B cell (primary cell): ENCODE data around the gene ANKRD44. TPM values are rescaled to one million over a fixed set of nuclear protein-coding genes. Genes with fewer than 3 reads are reported as not detected.

Source experiments
- ATAC-seq: fragments of 200-7000 bp; cut with Tn5 transposase; one replicate; pipeline ENCODE4 v1.10.0; 2021; ENCODE audit warnings: low read depth, mild to moderate bottlenecking, moderate number of reproducible peaks, moderate library complexity
- CTCF ChIA-PET: fragments of 350-600 bp; sonication (Branson Sonifier 250); formaldehyde crosslinking; loops from one replicate; lab custom pipeline; 2021; ENCODE audit warnings: antibody characterized with exemption, inconsistent platforms; lab: Charles Lee
- POLR2A ChIA-PET: fragments of 350-600 bp; sonication (Branson Sonifier 250); formaldehyde crosslinking; loops from one replicate; lab custom pipeline; 2021; ENCODE audit warnings: antibody characterized with exemption; lab: Charles Lee
- DNase-seq: peaks from one replicate; pipeline ENCODE4 v3.0.0; 2013
- H2AFZ ChIP-seq: 2 replicates; pipeline ENCODE4 v1.6.1; 2012; ENCODE audit warnings: mild to moderate bottlenecking, low read depth, low read length; ENCODE audit not compliant: insufficient read depth, poor library complexity, severe bottlenecking
- H3K27ac ChIP-seq, 2 donors: 1 replicate in 1 of 2; 2 replicates in 1 of 2; pipeline ENCODE4 v1.5.1; 2012 to 2013; ENCODE audit warnings: low read length in 2 of 2, mild to moderate bottlenecking in 2 of 2, moderate library complexity in 1 of 2
- H3K27me3 ChIP-seq, 4 experiments: fragments of 200-600 bp in 1 of 4; sonication (generic) in 1 of 4; replicated peaks in 1 of 4; 1 replicate in 2 of 4; 2 replicates in 2 of 4; pipeline versions ENCODE4 v1.6.1 to v1.7.0; 2013 to 2016; ENCODE audit warnings: low read length in 3 of 4, mild to moderate bottlenecking in 2 of 4, mixed read lengths in 1 of 4, moderate library complexity in 1 of 4; ENCODE audit not compliant: insufficient read depth in 4 of 4, control insufficient read depth in 3 of 4; ENCODE audit errors: control extremely low read depth in 1 of 4
- H3K36me3 ChIP-seq, 2 experiments: replicated peaks in 1 of 2; 1 replicate in 1 of 2; 2 replicates in 1 of 2; pipeline versions ENCODE4 v1.6.1 to v1.7.1; 2013; ENCODE audit warnings: low read length in 1 of 2; ENCODE audit not compliant: insufficient read depth in 2 of 2, control insufficient read depth in 1 of 2; ENCODE audit errors: control extremely low read depth in 1 of 2, extremely low read depth in 1 of 2
- H3K4me1 ChIP-seq, 2 donors: fragments of 200-600 bp in 1 of 2; sonication (generic) in 1 of 2; 1 replicate in 1 of 2; 2 replicates in 1 of 2; pipeline versions ENCODE4 v1.5.1 to v1.6.1; 2013 to 2017; ENCODE audit warnings: low read length in 2 of 2; ENCODE audit not compliant: control insufficient read depth in 2 of 2, insufficient read depth in 2 of 2
- H3K4me2 ChIP-seq: replicated peaks from 2 replicates; pipeline ENCODE3; 2012; ENCODE audit warnings: mild to moderate bottlenecking, low read depth, low read length; ENCODE audit not compliant: poor library complexity, severe bottlenecking
- H3K4me3 ChIP-seq, 5 experiments: fragments of 200-600 bp in 1 of 5; sonication (generic) in 1 of 5; 1 replicate in 3 of 5; 2 replicates in 2 of 5; pipeline versions ENCODE4 v1.5.1 to v1.7.0; 2011 to 2016; ENCODE audit warnings: low read length in 4 of 5, mild to moderate bottlenecking in 4 of 5, low read depth in 2 of 5, control low read depth in 1 of 5, moderate library complexity in 1 of 5; ENCODE audit not compliant: insufficient read depth in 1 of 5; ENCODE audit errors: control extremely low read depth in 1 of 5, extremely low read depth in 1 of 5
- H3K79me2 ChIP-seq: fragments of 200-600 bp; sonication (generic); one replicate; pipeline ENCODE4 v1.6.0; 2016; ENCODE audit warnings: low read length; ENCODE audit not compliant: control insufficient read depth, insufficient read depth
- H3K9ac ChIP-seq: fragments of 200-600 bp; sonication (generic); 2 replicates; pipeline ENCODE4 v1.6.1; 2017; ENCODE audit warnings: mild to moderate bottlenecking, low read length, moderate library complexity
- H3K9me3 ChIP-seq, 3 donors: one replicate each; pipeline versions ENCODE4 v1.6.1 to v1.7.1; 2013; ENCODE audit warnings: low read length in 2 of 3; ENCODE audit not compliant: control insufficient read depth in 2 of 3, insufficient read depth in 1 of 3; ENCODE audit errors: control extremely low read depth in 1 of 3
- H4K20me1 ChIP-seq: 2 replicates; pipeline ENCODE4 v1.6.0; 2012; ENCODE audit warnings: mild to moderate bottlenecking, low read length; ENCODE audit not compliant: insufficient read depth, control insufficient read depth, poor library complexity, severe bottlenecking
- H3K27ac Mint-ChIP-seq: one replicate; pipeline ENCODE4 v1.8.0; 2021; ENCODE audit warnings: mixed read lengths
- H3K27me3 Mint-ChIP-seq: one replicate; pipeline ENCODE4 v1.8.0; 2021; ENCODE audit warnings: mixed read lengths
- H3K4me1 Mint-ChIP-seq: one replicate; pipeline ENCODE4 v1.8.0; 2021; ENCODE audit warnings: mixed read lengths
- H3K4me3 Mint-ChIP-seq: one replicate; pipeline ENCODE4 v1.8.0; 2021; ENCODE audit warnings: mixed read lengths
- H3K9me3 Mint-ChIP-seq: one replicate; pipeline ENCODE4 v1.8.0; 2022; ENCODE audit warnings: mixed read lengths; ENCODE audit not compliant: insufficient read depth
- EZH2 ChIP-seq: IDR thresholded peaks from 2 replicates; pipeline ENCODE4 v1.6.1; 2012; ENCODE audit warnings: borderline replicate concordance, low read depth, mild to moderate bottlenecking, moderate library complexity, low read length; ENCODE audit not compliant: insufficient read depth, poor library complexity, severe bottlenecking
- WGBS: methylation state at CpG from one replicate; pipeline ENCODE4 v1.1.5; 2013; ENCODE audit warnings: missing lambda C conversion rate; ENCODE audit not compliant: insufficient coverage; 5-methylcytosine and 5-hydroxymethylcytosine counted together
- intact Hi-C: fragments of 100-400 bp; cut with micrococcal nuclease; formaldehyde crosslinking; loops from one replicate; pipeline ENCODE4 v1.10.0; 2022
- polyA plus RNA-seq: library from polyadenylated mRNA; depleted of rRNA; stranded (reverse); fragments of >200 nt; gene quantifications from 2 replicates; pipeline ENCODE4 v1.2.3, GENCODE V29; 2012
- total RNA-seq, 2 donors: library from RNA; stranded (reverse); fragments of 120-200 nt in 1 of 2; gene quantifications; 1 replicate in 1 of 2; 2 replicates in 1 of 2; pipeline versions ENCODE4 v1.2.3 to v1.2.4, GENCODE V29; 2013 to 2022
- TF ChIP-seq, protein P1 (sequence below): fragments of 200-600 bp; IDR thresholded peaks from one replicate; pipeline ENCODE4 v1.8.0; 2022; ENCODE audit warnings: antibody characterized with exemption, mild to moderate bottlenecking

Gene ANKRD44
- total and polyA plus RNA-seq, 2 donors (not counting 1 experiment from before 2014, with no cell fraction given): 92.6 to 457 TPM

DNA sequence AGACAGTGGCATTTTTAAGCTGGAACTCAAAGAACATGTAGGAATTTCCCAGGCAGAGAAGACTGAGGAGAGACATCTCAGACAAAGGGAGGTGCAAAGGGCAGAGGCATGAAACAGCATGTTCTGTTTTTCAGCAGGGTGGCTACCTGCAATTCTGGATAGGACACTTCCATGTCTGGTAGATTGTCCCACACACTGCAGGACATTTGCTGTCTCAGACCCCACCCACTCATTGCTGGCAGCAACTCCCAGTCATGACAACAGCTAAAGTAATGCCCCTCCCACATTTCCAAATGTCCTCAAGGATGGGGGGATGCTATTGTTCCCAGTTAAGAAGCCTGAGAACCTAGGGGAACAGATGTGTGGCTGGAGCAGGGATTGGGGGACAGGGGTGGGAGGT is 40.8 kb downstream of the ANKRD44 start:
- peaks cover 99% of the 10 kb centered on the region for H3K79me2 ChIP-seq
- no peaks in the 10 kb centered on the region for H3K27me3 ChIP-seq
- H3K27ac ChIP-seq: peak overlapping the region; percentile 34 to 73
- peak overlapping the region; percentile 3 for H3K9ac ChIP-seq
- intact Hi-C loops: no loop called here
- Mint-ChIP-seq H3K4me3 (peak overlapping the region; percentile 3), H3K27me3 (no peaks in the 10 kb centered on the region), H3K9me3 (no peaks in the 10 kb centered on the region), H3K4me1 (peaks cover 87% of the 10 kb centered on the region), H3K27ac (peak overlapping the region; percentile 64)
- H4K20me1 ChIP-seq: peaks cover 83% of the 10 kb centered on the region
- H3K36me3 ChIP-seq: peaks cover 1 to 24% of the 10 kb centered on the region in 2 experiments
- CTCF ChIA-PET: interaction anchor here (1.2 kb wide), 1 partner anchor 16 kb away, joined by 3 read pairs; no protein-coding TSS in a partner anchor
- H3K4me2 ChIP-seq: peak overlapping the region; percentile 48
- H3K4me3 ChIP-seq: no peak overlapping the region
- DNase-seq (no peak), ATAC-seq (no peak)
- H2AFZ ChIP-seq: no peak overlapping the region
- H3K9me3 ChIP-seq: no peaks in the 10 kb centered on the region
- no peak for TF ChIP-seq EZH2
- TF ChIP-seq, protein P1, sequence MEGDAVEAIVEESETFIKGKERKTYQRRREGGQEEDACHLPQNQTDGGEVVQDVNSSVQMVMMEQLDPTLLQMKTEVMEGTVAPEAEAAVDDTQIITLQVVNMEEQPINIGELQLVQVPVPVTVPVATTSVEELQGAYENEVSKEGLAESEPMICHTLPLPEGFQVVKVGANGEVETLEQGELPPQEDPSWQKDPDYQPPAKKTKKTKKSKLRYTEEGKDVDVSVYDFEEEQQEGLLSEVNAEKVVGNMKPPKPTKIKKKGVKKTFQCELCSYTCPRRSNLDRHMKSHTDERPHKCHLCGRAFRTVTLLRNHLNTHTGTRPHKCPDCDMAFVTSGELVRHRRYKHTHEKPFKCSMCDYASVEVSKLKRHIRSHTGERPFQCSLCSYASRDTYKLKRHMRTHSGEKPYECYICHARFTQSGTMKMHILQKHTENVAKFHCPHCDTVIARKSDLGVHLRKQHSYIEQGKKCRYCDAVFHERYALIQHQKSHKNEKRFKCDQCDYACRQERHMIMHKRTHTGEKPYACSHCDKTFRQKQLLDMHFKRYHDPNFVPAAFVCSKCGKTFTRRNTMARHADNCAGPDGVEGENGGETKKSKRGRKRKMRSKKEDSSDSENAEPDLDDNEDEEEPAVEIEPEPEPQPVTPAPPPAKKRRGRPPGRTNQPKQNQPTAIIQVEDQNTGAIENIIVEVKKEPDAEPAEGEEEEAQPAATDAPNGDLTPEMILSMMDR: no peak
- POLR2A ChIA-PET: no interaction called here
- peaks cover 84 to 87% of the 10 kb centered on the region in 2 donors for H3K4me1 ChIP-seq

DNA sequence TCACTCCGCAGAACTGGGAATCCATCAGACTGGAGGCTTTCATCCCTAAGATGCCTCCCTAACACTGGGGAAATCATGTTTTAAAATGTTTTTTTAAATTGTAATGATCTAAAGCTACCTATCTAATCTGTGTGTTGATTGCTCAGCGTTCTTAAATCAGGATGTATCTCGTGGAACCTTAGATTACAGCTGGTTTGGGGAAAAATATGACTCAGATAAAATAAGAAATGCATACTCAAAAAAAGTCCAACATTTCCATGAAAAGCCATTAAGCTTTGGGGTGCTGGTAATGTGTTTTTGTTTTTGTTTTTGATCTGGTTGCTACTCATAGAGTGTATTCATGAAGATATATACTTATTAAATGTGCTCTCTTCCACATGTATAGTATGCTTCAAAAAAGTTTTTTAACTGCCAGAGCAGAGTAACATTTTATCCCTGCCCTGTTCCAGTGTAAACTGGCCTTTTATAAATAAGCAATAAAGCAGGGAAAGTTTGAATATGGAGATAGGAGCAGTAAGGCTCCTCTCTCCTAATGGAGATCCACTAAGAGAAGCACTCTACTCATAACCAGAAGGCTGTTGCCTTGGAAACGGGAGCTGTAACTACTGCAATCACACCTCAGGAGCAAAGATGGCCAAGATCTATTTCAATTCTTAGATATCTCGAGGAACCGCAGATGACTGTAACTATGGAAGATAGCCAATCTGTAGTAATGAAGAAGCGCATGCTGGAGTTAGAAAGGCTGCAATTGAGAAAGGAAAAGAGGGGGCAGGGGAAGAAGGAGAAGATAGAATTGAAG is 41.6 kb downstream of the ANKRD44 start:
- H3K9ac ChIP-seq: no peak overlapping the region
- H3K27ac ChIP-seq: peak overlapping the region in 1 of 2 donors; percentile 89
- no peaks in the 10 kb centered on the region for H3K9me3 ChIP-seq
- no peak overlapping the region for H3K4me3 ChIP-seq
- H3K27me3 ChIP-seq: no peaks in the 10 kb centered on the region
- Mint-ChIP-seq H3K27me3 (no peaks in the 10 kb centered on the region), H3K4me3 (peak overlapping the region; percentile 38), H3K4me1 (peaks cover 89% of the 10 kb centered on the region), H3K9me3 (no peaks in the 10 kb centered on the region), H3K27ac (peak overlapping the region; percentile 64)
- DNase-seq: no peak
- no peak overlapping the region for H2AFZ ChIP-seq
- intact Hi-C loops: no loop called here
- H4K20me1 ChIP-seq: peaks cover 83% of the 10 kb centered on the region
- peaks cover 99% of the 10 kb centered on the region for H3K79me2 ChIP-seq
- no peak for TF ChIP-seq EZH2
- TF ChIP-seq, protein P1: no peak
- peaks cover 83 to 87% of the 10 kb centered on the region in 2 donors for H3K4me1 ChIP-seq
- peak overlapping the region; percentile 48 for H3K4me2 ChIP-seq
- 89% methylated on average over 3 of the region's 7 CpGs for WGBS
- H3K36me3 ChIP-seq: peaks cover 1 to 23% of the 10 kb centered on the region in 2 experiments
- CTCF ChIA-PET: interaction anchor here (0.9 to 1.2 kb wide), 2 partner anchors 13 to 16 kb away, joined by 3 read pairs; no protein-coding TSS in a partner anchor
- ATAC-seq: no peak
- POLR2A ChIA-PET: no interaction called here
